ENCODE data around the gene GALNT18.

The GALNT18 gene

GRCh38 chr11:11528986-11529385, 92.8 kb downstream of the GALNT18 start:
- DNase-seq (ENCODE audit: low read depth): no peak

DNA sequence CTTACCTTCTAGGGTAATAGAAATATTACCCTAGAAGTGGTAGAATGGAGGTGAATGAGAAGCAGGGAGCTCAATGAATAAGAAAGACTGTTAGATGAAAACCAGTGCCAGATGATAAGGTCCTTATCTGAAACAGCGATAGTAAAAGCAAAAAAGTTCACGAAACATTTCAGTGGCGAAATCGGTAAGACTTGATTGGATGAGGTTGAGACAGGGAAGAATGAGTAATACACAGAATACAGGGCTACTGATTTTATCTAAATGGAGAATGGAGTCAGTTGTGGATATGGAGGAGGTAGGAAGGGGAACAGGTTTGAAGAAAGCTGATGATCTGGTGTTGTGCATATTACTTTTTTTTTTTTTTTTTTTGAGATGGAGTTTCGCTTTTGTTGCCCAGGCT, 96.5 kb downstream of the GALNT18 start:
- DNase-seq (ENCODE audit: low read depth): no peak

DNA sequence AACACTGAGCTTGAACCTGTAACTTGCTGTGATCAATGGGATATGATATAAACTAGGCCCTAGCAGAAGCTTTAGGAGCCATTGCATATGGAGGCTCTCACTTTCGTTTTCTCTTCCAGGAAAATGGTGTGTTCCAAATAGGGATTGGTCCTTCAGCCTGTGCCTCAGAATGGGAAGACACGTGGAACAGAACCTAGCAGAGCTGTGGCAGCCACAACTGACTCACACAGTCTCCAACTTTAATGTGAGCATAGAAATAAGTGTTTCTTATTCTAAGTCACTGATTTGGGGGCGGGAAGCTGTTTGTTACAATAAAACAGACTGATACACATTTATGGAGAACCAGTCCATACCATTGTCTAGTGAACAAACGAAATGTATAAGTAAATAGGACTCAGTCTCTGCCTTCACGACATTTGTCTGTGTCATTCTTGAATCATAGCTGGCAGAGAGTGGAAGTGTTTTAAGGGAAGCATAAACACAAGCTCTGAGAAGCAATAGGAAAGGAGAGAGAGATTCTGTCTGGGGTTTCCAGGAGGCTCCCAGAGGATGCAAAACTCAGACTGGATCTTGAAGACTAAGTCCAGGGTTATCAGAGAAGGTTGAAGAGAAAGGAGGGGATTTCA, 97.3 kb downstream of the GALNT18 start:
- no peak for DNase-seq (ENCODE audit: low read depth)

DNA sequence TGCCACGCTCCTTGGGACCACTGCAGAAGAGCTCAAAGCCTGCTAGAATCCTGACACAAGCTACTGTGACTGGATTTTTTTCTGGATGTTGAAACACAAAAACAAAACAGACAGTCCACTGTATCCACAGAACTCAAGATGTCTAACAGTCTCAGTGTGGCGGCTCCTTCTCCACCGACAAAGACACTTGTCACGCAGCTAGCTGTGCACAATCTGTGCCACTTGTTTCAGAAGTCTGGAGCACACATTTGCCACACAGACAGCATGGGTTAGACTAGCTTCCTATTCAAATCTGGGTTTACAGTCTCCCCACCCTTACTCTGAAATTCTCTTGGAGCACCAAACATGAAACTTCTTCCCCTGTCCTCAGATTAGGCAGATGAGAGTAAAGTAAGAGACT, 99.2 kb downstream of the GALNT18 start:
- no peak for DNase-seq (ENCODE audit: low read depth)

GRCh38 chr11:11521306-11522002, 100.4 kb downstream of the GALNT18 start:
- no peak for DNase-seq (ENCODE audit: low read depth)

- no peak for DNase-seq (ENCODE audit: low read depth)
These were observed 101.4 kb downstream of the GALNT18 start for GRCh38 chr11:11520231-11521015.

- no peak for DNase-seq (ENCODE audit: low read depth)
These were observed 102.6 kb downstream of the GALNT18 start for GRCh38 chr11:11519184-11519583.

DNA sequence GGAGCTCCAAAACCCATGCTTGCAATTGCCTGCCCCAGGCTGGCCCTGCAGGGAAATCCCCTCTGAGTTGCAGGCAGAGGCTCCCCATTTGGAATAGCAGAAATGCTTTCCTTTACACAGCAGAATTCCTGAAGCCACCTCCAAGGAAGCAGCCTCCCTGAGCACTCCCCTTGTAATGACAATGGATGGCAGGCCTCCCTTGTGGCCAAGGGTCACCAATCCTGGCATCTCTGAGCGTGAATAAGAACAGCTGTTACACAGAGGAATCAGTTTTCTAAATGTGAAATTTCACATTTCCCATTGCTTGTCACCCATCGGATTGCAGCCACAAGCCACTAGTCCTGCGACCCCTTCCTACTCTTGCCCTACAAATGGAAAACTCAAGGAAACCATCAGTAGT, 107.6 kb downstream of the GALNT18 start:
- no peak for DNase-seq (ENCODE audit: low read depth)

DNA sequence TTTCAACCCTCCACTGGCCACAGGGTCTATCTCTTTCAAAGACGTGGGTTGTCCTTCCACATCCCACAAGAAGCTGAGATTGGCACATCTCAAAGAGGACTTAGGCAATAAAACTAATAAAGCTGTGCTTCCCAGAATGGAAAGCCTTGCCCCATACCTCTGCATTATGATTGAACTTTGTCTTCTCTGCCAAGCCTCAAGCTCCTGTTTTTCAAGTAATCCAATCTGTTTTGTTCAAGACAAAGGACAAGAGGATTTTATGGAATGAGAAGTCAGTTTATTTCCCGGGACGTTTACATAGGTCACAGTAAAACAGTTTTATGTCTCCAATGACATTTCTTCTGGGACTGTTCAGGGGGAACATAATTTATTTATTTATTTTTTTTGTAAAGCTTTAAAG, 108.4 kb downstream of the GALNT18 start:
- no peak for DNase-seq (ENCODE audit: low read depth)

DNA sequence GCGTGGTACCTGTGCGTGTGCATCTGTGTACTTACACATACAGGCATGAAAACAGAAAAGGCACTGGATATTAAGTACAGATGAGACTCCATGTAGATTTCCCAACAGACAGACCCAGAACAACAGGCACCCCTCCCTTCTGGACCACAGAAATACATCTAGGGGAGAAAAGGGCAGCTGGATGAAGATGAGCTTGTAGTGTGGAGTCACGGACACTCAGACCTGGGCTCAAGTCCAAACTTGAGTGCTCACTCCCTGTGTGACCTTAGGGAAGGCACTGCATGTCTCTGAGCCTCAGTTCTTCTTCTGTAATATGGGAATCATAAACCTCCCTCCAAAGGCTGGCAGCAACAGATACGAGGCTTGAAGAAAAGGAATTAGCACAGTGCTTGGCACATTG, 108.9 kb downstream of the GALNT18 start:
- DNase-seq (ENCODE audit: low read depth): no peak

- DNase-seq (ENCODE audit: low read depth): no peak
These were observed 109.3 kb downstream of the GALNT18 start for GRCh38 chr11:11512502-11512901.

DNA sequence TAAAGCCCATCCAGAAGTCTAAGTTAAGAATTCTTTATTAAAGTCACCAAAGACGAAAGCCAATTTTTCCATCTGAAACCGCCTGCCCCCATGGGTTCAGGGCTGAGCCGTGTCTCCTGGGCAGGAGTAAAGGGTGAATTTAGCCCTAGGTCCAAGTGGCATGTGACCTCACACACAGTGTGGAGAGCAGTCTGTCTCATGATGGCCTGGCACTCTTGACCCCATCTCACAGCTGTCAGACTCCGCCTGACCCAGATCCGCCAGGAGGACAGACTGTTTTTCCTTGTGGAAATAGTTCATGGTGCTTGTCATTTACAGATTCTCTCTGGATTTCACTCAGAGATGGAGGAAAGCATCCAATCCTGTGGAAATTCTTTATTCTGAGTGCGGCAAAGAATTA, 109.7 kb downstream of the GALNT18 start:
- no peak for DNase-seq (ENCODE audit: low read depth)

GRCh38 chr11:11510939-11511338, 110.9 kb downstream of the GALNT18 start:
- no peak for DNase-seq (ENCODE audit: low read depth)

GRCh38 chr11:11505692-11506091, 116.1 kb downstream of the GALNT18 start:
- DNase-seq (ENCODE audit: low read depth): no peak

GRCh38 chr11:11505190-11505589, 116.6 kb downstream of the GALNT18 start:
- DNase-seq (ENCODE audit: low read depth): no peak

DNA sequence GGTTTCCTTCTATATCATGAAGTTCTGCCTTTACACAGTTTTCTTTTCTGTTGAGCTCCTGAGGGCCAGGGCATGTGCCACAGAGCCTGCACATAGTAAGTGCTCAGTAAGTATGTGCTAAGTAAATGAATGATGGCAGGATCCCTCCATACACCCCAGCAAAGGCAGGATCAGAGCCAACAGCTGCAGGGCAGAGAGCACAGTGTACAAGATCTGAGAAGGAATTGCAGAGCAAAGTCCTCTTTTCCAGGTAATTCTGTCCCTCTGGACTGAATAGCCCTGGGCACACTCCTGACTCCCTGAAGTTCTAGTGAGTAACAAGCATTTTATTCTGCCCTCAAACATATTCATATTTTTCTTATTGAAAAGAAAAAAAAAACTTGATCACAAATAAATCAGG, 117.7 kb downstream of the GALNT18 start:
- DNase-seq (ENCODE audit: low read depth): no peak

GRCh38 chr11:11502263-11502861, 119.4 kb downstream of the GALNT18 start:
- no peak for DNase-seq (ENCODE audit: low read depth)

DNA sequence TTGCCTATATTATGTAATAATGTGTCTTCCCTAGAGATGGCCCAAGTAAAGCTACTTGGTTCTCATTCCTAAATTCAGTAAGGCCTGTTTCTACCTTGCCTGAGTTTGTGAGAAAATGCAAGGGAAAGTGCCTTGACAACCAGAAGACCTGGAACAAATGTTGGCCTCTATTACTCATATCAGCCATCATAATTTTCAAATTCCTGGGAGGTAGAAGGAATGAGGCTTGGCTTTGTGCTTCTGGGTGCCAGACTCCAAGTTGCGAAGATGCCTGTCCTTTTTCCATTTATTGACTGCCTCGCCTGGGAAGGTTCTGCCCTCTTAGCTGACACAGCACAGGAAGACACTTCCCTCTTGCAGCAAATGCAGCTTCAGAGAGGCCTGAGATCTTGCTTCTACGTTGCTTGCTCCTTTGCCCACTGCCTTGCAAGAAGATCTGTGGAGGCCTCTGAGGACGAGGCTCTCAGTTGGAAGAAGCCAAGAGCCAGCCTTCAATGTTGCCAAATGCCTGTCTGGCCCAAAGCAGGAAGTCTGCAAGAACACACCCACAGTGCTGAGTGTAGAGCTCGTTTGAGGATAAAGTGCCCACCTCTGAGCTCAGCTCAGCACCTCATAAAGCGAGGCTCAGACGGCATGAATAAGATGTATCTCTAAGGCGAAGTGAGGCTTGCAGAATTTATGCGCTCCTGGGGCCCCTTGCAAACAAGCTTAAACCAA, 120.1 kb downstream of the GALNT18 start:
- no peak for DNase-seq (ENCODE audit: low read depth)

DNA sequence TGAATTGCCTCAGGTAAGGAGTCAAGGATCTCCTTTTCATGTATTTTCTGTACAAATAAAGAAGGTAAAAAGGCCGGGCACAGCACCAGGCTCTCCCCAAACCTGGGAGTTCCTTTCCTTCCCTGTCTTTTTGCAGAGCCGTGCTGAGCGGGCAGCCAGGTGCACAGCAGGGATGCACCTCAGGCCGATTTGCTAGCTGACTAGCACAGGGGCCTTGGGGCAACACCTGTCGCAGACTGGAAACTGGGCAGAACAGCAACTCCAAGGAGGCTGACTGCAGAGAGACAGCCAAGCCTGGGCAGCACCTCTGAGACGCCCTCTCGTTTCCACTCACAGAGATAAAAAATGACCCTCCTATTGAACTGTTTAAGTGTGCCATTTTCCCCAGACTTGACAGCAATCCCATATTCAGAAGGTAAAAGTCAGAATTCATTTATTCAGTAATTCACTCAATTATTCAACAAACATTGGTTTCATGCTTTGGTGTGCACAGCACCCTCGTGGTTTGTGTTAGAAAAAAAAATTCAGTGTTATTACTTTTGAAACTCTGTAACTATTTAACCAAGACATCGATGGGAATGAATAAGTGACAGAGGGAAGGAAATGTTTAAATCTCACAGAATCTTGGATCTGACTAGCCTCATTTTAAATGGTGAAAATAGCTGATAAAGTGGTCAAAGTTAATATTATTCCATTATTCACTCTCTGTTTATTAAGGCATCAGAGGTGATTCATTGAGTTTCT, 120.9 kb downstream of the GALNT18 start:
- no peak for DNase-seq (ENCODE audit: low read depth)

DNA sequence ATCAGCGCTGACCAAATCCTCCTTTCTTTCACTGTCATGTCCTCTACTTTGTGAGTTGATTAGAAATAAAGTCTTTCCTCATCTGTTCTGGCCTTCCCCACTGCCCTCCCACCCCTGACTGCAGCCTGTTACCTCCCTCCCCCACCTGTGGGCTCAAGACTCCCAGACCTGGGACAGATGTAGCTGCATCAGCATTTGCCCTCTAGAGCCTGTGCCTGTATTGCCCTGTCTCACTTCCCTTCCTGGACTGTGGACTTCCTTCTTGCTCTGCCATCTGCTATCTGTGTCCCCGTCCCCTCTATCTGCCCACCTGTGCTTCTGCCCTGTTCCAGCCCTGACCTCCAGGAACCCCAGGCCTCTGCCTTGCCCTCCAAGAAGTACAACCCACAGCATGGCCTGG, 122.5 kb downstream of the GALNT18 start:
- DNase-seq (ENCODE audit: low read depth): no peak

GRCh38 chr11:11498195-11498594, 123.6 kb downstream of the GALNT18 start:
- DNase-seq (ENCODE audit: low read depth): no peak
